Measurements from ENCODE around the gene SERPINA3.

DNA sequence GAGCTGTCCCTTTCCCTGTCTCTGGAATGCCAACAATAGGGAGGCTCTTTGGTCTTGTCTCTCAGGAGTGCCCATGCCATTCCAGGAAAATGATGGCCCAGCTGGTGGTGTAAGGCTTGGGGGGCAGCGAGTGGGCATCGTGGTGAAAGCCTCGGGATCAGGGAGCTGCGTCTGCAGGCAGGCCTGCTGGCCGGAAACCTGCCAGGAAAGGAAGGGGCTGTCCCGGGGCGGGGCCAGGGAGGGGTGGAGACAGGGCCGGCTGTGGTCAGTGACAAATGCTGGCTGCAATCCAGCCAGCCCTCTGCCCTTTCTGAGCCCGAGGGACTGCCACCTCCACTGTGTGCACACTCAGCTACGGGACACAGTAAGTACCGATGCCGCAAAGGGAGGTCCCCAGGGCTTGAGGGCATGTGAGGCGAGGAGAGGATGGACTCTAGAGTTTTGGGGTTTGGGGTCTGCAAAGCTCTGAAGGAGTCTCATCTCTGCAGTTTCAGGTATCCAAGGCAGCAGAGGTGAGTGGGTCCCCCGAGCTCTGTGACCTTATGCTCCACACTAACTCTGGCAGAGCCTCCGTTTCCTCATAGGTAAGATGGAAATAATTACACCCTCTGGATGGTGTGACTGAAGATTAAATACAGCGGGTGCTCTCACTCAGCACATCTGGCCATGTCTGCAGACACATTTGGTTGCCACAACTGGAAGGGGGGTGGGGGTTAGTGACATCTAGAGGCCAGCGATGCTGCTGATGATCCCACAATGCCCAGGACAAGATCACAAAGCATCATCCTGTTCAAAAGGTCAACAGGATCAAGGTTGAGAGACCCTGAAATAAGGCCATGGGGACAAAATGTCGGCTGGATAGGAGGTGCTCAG lies 30.8 kb upstream of the SERPINA3 start, which contains the start of gene SERPINA5:
- TF ChIP-seq, protein P1, sequence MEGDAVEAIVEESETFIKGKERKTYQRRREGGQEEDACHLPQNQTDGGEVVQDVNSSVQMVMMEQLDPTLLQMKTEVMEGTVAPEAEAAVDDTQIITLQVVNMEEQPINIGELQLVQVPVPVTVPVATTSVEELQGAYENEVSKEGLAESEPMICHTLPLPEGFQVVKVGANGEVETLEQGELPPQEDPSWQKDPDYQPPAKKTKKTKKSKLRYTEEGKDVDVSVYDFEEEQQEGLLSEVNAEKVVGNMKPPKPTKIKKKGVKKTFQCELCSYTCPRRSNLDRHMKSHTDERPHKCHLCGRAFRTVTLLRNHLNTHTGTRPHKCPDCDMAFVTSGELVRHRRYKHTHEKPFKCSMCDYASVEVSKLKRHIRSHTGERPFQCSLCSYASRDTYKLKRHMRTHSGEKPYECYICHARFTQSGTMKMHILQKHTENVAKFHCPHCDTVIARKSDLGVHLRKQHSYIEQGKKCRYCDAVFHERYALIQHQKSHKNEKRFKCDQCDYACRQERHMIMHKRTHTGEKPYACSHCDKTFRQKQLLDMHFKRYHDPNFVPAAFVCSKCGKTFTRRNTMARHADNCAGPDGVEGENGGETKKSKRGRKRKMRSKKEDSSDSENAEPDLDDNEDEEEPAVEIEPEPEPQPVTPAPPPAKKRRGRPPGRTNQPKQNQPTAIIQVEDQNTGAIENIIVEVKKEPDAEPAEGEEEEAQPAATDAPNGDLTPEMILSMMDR (IDR thresholded peaks at IDR 0.05): no peak
- TF ChIP-seq POLR2A (IDR thresholded peaks at IDR 0.05): no peak
